ENCODE data around the gene C15orf39.
"Not testable (repeated sequence)": the region's sequence is repeated elsewhere in the genome, so short reads cannot be mapped to it uniquely, and the experiment has no call there.

The C15orf39 gene

DNA sequence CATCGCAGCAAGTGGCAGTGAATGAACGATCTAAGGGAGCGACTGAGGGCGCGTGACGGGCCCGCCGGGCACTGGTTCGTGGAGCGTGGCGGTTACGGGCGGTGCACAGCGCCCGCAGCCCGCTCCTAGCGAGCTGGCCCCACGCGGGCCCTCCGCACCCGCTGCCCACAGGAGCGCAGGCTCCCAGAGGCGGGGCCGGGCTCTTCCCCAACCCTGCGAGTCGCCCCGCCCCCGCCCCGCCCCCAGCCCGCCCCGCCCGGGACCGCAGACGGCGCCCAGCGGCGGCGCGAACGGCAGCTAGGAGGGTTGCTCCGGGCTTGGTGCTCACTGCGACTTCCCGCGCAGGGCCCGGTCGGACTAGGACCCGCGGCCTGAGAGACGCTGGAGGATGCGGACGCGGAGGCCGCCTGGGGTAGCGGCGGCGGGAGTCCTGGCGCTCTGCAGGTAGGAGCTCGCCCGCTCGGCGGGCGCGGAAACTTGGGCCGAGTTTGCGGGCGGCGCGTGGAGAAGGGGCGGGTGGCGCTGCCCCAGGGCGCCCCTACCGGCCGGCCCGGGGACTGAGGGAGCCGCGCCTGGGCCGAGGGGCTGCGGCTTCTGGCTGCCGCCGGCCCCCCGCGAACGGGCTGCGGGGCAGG is at the start of gene C15orf39:
TSS of gene C15orf39 (plus strand) at position 267 of the 635 bp plus-strand sequence. CDS start 4,167 bp downstream, outside the sequence.
- no peak for DNase-seq (ENCODE audit: low read depth, low spot score)

GRCh38 chr15:75152382-75153079 is 49.2 kb upstream of the C15orf39 start:
- DNase-seq (ENCODE audit: low read depth, low spot score) = no peak

GRCh38 chr15:75153087-75153486 is 48.6 kb upstream of the C15orf39 start:
- no peak for DNase-seq (ENCODE audit: low read depth, low spot score)

DNA sequence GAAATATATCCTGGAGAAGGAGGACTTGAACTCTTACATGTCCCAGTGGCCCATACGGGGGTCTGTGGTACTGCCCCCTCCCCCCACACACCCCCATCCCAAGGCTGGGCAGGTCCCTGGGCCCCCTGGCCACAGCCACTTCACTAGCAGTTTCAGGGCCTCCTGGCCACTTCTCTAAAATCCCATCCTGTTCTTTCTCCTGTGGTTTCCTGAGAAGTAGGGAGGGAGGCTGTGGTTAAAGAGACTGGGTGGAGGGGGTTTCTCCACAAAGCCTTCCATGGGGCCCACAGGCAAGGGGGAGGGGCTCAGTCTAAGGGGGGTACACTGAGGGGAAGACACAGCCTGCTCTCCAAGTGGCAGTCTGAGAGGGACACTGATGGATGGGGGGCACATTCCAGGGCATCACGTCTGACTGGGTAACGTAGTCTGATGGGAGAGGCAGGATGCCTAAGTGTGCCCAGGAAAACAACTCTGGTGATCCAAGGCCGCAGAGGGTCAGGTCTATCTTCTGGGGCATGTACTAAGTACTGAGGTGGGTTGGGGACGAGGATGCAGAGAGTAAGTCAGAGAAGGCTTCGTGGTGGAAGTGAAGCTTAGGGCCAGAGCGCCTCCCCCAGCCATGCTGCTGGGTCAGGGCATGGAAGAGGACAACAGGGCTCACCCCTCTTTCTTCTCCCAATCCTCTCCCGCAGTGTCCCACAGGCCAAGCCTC is 48.0 kb upstream of the C15orf39 start:
- DNase-seq (ENCODE audit: low read depth, low spot score) = no peak

DNA sequence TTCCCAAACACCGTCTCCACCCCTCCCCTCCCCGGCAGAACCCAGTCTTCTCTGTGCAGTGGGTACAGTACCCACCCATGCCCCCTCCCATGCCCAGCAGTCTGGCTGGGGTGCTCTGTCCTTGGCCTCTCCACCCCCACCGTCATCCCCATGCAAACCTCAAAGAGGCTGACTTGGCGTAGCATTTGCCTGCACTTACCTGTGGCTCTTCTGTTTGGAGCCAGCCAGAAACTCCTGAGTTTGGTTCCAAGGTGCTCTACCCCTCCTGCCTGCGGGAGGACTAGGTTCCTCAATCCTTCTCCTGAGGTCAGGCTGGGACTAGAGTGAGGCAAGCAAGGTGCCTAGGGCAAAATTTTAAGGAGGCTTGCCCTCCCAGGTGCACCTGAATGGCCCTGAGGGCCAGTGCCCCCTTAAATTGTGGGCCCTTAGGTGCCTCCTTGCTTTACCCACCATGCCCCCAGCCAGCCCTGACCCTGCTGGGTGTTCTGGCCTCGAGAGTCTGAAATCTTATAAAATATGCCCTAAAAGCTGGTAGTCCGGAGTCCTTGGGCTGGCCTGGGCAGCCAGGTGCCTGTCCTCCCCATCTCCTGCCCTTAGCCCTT is 47.1 kb upstream of the C15orf39 start:
- DNase-seq (ENCODE audit: low read depth, low spot score) = no peak

DNA sequence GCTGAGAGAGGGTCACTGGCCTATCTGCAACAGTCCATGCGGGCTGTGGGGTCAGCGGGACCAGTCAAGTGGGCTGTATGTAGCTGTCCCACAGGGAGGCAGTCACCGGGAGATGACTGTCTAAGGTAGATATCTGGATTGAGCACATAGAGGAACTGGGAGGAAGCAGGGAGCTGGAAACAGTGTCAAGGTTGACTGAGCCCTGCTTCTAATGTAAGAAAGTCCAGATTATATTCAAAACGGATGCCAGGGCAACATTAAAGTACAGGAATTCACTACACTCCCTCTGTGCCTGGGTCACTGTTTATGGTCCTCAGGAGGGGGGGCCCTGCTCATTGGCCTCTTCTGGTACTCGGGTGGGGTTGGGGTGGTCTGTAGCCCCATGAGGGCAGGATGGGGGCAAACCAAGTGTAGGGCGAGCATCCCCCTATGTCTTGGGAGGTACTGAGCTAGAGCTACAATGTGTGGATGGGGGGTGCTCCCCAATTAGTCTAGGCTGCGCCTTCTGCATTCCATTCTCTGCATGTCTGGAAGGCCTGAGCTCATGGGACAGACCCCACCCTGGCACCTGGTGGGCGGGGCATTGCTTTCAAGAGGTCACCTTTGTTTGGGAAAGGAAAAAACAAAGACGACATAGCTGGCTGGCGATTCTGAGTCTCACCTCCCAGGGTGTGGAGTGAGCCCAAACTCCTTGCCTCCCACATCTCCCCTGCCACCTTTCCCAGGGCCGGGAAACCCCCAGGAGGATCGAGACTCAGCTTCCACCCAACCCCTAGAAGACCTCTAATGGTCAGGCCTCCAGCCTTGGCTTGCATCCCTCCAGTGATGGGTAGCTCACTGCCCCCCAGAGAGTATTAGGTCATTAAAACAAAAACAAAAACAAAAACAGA is 45.1 kb upstream of the C15orf39 start:
- DNase-seq (ENCODE audit: low read depth, low spot score) = no peak

DNA sequence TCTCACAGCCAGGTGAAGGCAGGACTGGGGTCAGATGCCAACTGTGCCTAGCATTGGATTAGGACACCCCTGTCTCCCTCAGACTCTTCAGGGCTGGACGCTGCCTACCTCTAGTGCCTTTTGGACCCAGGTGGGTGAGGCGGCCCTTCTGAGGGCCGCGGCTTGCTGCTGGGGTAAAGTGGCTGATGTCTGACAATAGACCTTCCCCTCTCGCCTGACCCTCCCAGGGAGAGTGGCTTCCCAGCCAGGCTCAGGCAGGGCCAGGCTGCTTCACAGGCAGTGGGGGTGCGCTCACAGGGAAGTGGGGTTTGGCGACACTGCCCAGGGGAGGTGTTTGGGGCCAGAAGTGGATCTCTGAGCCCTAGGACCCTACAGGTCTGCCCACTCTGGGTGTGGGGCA is 43.3 kb upstream of the C15orf39 start:
- no peak for DNase-seq (ENCODE audit: low read depth, low spot score)

- DNase-seq (ENCODE audit: low read depth, low spot score) = no peak
These were observed 42.4 kb upstream of the C15orf39 start for GRCh38 chr15:75159244-75159643.

DNA sequence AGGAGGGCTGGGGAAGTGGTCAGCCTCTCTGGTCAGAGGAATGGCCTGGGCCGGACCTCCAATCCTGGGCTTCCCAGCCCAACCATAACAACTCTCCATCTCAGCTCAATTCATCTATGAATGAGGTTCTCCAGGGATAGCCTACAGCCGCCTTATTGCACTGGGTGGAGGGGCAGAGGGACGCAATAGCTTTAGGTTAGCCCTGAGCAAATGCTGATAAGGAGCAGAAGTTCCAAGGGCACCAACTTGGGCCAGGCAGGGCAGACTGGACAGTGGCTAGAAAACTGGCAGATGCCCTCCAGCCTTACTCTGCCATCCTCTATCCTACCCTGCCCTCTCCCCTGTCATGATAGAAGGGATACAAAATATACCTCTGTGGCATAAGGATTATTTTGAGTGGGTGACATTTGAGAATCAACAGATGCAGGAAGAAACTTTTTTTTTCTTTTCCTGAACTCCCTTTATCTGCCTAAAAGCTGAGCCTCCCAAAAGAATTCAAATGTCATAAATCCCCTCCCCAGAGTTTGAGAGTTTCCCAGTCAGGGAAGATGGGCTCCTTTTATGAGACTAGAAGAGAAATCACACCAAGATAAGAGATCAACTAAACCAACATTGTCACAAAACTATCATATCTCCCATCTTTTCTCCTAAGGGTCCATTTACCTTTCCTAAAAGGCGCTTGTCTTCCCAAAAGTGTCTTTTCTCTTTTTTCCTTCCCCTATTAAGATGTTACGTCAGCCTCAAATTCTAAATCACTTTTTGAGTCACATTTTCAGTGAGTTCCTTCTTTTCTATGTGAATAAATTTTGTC is 40.4 kb upstream of the C15orf39 start:
- no peak for DNase-seq (ENCODE audit: low read depth, low spot score)

DNA sequence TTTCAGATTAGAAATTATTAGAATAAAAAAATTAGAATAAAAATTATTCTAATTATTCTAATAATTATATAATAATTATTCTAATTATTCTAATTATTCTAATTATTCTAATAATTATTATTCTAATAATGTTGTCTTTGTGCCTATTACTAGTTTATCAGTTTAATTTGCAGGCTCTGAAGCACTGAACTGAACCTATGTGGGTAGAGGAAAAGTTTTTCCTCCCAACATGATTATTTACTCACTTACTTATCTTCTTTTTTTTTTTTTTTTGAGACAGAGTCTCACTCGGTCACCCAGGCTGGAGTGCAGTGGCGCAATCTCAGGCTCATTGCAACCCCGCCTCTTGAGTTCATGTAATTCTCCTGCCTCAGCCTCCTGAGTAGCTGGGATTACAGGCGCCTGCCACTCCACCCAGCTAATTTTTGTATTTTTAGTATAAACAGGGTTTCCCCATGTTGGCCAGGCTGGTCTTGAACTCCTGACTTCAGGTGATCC is 39.7 kb upstream of the C15orf39 start:
- no peak for DNase-seq (ENCODE audit: low read depth, low spot score)

- no peak for DNase-seq (ENCODE audit: low read depth, low spot score)
These were observed 38.5 kb upstream of the C15orf39 start for GRCh38 chr15:75163150-75163564.

- no peak for DNase-seq (ENCODE audit: low read depth, low spot score)
These were observed 36.9 kb upstream of the C15orf39 start for GRCh38 chr15:75164625-75165350.

DNA sequence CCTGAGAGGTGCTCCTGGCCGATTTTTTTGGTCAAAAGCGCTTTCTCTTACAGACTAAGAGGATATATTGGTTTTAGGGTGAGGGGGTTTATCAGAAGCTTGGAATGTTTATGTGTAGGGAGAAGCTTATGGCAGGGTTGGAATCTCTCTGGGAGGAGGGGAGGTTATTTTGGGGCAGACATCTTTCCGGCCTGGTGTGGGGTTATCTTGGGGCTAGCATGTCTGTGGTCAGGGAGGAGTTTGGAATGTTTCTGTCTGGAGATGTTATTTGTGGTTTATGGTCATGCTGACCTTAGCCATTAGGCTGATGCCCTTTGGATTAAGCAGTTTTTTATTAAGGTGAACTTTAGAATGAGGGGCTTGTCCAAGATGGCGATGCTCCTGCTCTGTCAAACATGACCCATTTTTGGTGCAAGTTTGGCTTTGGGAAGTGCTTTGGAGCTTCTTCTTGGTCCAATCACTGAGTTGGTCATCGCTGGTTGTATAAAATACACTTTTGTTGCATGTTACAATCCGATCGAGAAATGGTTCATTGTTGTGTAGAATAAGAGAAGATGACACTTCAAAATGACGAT is 35.1 kb upstream of the C15orf39 start:
- not testable (repeated sequence) for DNase-seq (ENCODE audit: low read depth, low spot score)

- no peak for DNase-seq (ENCODE audit: low read depth, low spot score)
These were observed 33.9 kb upstream of the C15orf39 start for GRCh38 chr15:75167588-75168350.

- DNase-seq (ENCODE audit: low read depth, low spot score) = no peak
These were observed 33.3 kb upstream of the C15orf39 start for GRCh38 chr15:75168374-75168773.

DNA sequence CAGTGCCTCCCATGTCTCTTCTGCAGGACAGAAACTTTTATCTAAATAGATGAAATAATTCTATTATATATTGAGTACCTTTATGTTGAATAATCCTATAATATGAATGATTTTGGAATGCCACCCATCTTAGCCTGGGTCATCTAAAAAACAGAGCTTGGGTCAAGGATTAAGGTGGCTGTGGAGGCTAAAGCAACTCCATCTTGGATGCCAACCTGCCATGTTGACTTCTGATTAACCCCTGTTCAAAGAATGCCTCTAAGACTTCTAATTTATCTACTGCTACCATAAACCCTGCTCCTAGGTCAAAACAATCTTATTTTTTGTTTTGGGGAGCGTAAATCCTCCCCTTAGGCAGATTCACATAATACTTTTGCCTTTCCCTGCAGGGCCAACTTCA is 31.5 kb upstream of the C15orf39 start:
- DNase-seq (ENCODE audit: low read depth, low spot score) = no peak

- DNase-seq (ENCODE audit: low read depth, low spot score) = no peak
These were observed 30.9 kb upstream of the C15orf39 start for GRCh38 chr15:75170711-75171341.

GRCh38 chr15:75171408-75171807 is 30.3 kb upstream of the C15orf39 start:
- no peak for DNase-seq (ENCODE audit: low read depth, low spot score)
